Mesenchymal stem cell (in vitro differentiated cells and primary cell): ENCODE results near the gene EXOC6.

Experiments used
- DNase-seq: peaks from one replicate; pipeline ENCODE4 v3.0.0-alpha.2; 2013
- H2AFZ ChIP-seq: one replicate; pipeline ENCODE4 v1.6.1; 2013; ENCODE audit warnings: low read depth, mild to moderate bottlenecking, control low read depth, inconsistent platforms, low read length, moderate library complexity
- H2AK5ac ChIP-seq: 2 replicates; pipeline ENCODE4 v1.6.1; 2013; ENCODE audit warnings: low read length, moderate library complexity, mild to moderate bottlenecking, inconsistent platforms; ENCODE audit not compliant: severe bottlenecking
- H2BK120ac ChIP-seq: one replicate; pipeline ENCODE4 v1.6.1; 2013; ENCODE audit warnings: low read depth, mild to moderate bottlenecking, inconsistent platforms, low read length, moderate library complexity
- H2BK12ac ChIP-seq, 2 experiments: one replicate each; pipeline ENCODE4 v1.6.1; 2013; ENCODE audit warnings: inconsistent platforms in 2 of 2, low read length in 2 of 2, mild to moderate bottlenecking in 2 of 2, moderate library complexity in 2 of 2, control low read depth in 1 of 2
- H2BK15ac ChIP-seq: one replicate; pipeline ENCODE4 v1.6.1; 2013; ENCODE audit warnings: mild to moderate bottlenecking, low read depth, inconsistent platforms; ENCODE audit not compliant: poor library complexity, severe bottlenecking
- H2BK5ac ChIP-seq: 2 replicates; pipeline ENCODE4 v1.6.1; 2013; ENCODE audit warnings: low read depth, mild to moderate bottlenecking, low read length, control low read depth, inconsistent platforms; ENCODE audit not compliant: poor library complexity, severe bottlenecking
- H3K14ac ChIP-seq, 2 experiments: one replicate each; pipeline ENCODE4 v1.6.1; 2013; ENCODE audit warnings: inconsistent platforms in 2 of 2, low read length in 2 of 2, control low read depth in 1 of 2, mild to moderate bottlenecking in 1 of 2, moderate library complexity in 1 of 2
- H3K18ac ChIP-seq, 2 experiments: one replicate each; pipeline ENCODE4 v1.6.1; 2013; ENCODE audit warnings: inconsistent platforms in 2 of 2, low read length in 2 of 2, control low read depth in 1 of 2, low read depth in 1 of 2, mild to moderate bottlenecking in 1 of 2
- H3K23ac ChIP-seq, 2 experiments: one replicate each; pipeline ENCODE4 v1.6.1; 2013; ENCODE audit warnings: inconsistent platforms in 2 of 2, low read length in 2 of 2, mild to moderate bottlenecking in 2 of 2, moderate library complexity in 2 of 2, control low read depth in 1 of 2
- H3K27ac ChIP-seq: 2 replicates; pipeline ENCODE4 v1.5.1; 2013; ENCODE audit warnings: mild to moderate bottlenecking, moderate library complexity, low read length, control low read depth, inconsistent platforms; ENCODE audit not compliant: poor library complexity, severe bottlenecking
- H3K27me3 ChIP-seq, 2 experiments: 2 replicates each; pipeline versions ENCODE4 v1.6.1 to v1.7.0; 2013; ENCODE audit warnings: low read length in 2 of 2, mild to moderate bottlenecking in 2 of 2, moderate library complexity in 2 of 2, control low read depth in 1 of 2, inconsistent platforms in 1 of 2; ENCODE audit not compliant: control insufficient read depth in 1 of 2, insufficient read depth in 1 of 2
- H3K36me3 ChIP-seq, 2 experiments: 2 replicates each; pipeline versions ENCODE4 v1.6.1 to v1.7.0; 2013; ENCODE audit warnings: low read length in 2 of 2, control low read depth in 1 of 2, inconsistent platforms in 1 of 2, low read depth in 1 of 2, mild to moderate bottlenecking in 1 of 2; ENCODE audit not compliant: insufficient read depth in 2 of 2, control insufficient read depth in 1 of 2
- H3K4ac ChIP-seq, 2 experiments: one replicate each; pipeline ENCODE4 v1.6.1; 2013; ENCODE audit warnings: inconsistent platforms in 2 of 2, low read length in 2 of 2, mild to moderate bottlenecking in 2 of 2, moderate library complexity in 2 of 2, control low read depth in 1 of 2, low read depth in 1 of 2
- H3K4me1 ChIP-seq: 2 replicates; pipeline ENCODE4 v1.6.1; 2013; ENCODE audit warnings: low read depth, low read length, control low read depth; ENCODE audit not compliant: control insufficient read depth, insufficient read depth
- H3K4me2 ChIP-seq: 2 replicates; pipeline ENCODE4 v1.6.1; 2013; ENCODE audit warnings: low read length, mild to moderate bottlenecking, inconsistent platforms; ENCODE audit not compliant: poor library complexity, severe bottlenecking
- H3K4me3 ChIP-seq, 2 experiments: 2 replicates each; pipeline versions ENCODE4 v1.5.1 to v1.7.0; 2013; ENCODE audit warnings: low read length in 2 of 2, mild to moderate bottlenecking in 2 of 2, control low read depth in 1 of 2, low read depth in 1 of 2; ENCODE audit not compliant: insufficient read depth in 1 of 2
- H3K79me1 ChIP-seq: replicated peaks from 2 replicates; pipeline ENCODE4 v1.6.1; 2013; ENCODE audit warnings: mild to moderate bottlenecking, control low read depth, low read length, inconsistent platforms; ENCODE audit not compliant: poor library complexity, severe bottlenecking
- H3K9ac ChIP-seq: 2 replicates; pipeline ENCODE4 v1.7.0; 2013; ENCODE audit warnings: mild to moderate bottlenecking, low read length, moderate library complexity
- H3K9me3 ChIP-seq: 2 replicates; pipeline ENCODE4 v1.7.0; 2013; ENCODE audit warnings: mild to moderate bottlenecking, low read length; ENCODE audit not compliant: control insufficient read depth
- H4K8ac ChIP-seq: one replicate; pipeline ENCODE4 v1.6.1; 2013; ENCODE audit warnings: inconsistent platforms, mild to moderate bottlenecking, low read length, moderate library complexity
- H4K91ac ChIP-seq: one replicate; pipeline ENCODE4 v1.6.1; 2013; ENCODE audit warnings: mild to moderate bottlenecking, low read length, inconsistent platforms
- WGBS: methylation state at CpG from one replicate; pipeline ENCODE4 v1.1.7; 2013; ENCODE audit warnings: mixed read lengths; 5-methylcytosine and 5-hydroxymethylcytosine counted together

The EXOC6 gene

DNA sequence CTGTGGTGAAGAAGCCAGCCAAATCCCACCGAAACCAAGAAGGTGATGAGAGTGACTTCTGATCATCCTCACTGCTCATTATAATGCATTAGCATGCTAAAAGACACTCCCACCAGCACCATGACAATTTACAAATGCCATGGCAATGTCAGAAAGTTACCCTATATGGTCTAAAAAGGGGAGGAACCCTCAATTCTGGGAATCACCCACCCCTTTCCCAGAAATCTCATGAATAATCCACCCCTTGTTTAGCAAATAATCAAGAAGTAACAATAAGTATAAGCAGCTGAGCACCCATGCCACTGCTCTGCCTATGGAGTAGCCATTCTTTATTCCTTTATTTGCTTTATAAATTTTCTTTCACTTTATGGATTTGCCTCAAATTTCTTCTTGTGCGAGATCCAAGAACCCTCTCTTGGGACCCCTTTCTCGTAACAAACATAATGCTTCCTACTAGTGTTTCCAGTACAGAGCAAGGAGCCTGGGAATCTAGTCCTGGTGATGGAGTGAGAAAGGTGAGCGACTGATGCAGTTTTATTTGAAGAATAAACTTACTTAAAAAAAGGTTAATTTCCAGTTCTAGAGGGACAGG lies 18.4 kb upstream of the EXOC6 start:
- no peak overlapping the region for H3K18ac ChIP-seq
- no peaks in the 10 kb centered on the region for H3K4me1 ChIP-seq
- no peak for DNase-seq
- H2BK15ac ChIP-seq = no peak overlapping the region
- H3K4me3 ChIP-seq = no peak overlapping the region
- H3K27ac ChIP-seq = no peak overlapping the region
- H3K4me2 ChIP-seq = no peak overlapping the region
- no peak overlapping the region for H2AK5ac ChIP-seq
- no peak overlapping the region for H2BK120ac ChIP-seq
- H3K9me3 ChIP-seq = no peaks in the 10 kb centered on the region
- no peak overlapping the region for H3K23ac ChIP-seq
- no peaks in the 10 kb centered on the region for H3K27me3 ChIP-seq
- 92% methylated on average over 2 of the region's 4 CpGs for WGBS
- no peak overlapping the region for H2BK5ac ChIP-seq
- H3K36me3 ChIP-seq = no peaks in the 10 kb centered on the region
- H2AFZ ChIP-seq = no peak overlapping the region
- no peak overlapping the region for H3K9ac ChIP-seq
- H4K91ac ChIP-seq = no peak overlapping the region
- no peak overlapping the region for H2BK12ac ChIP-seq
- no peak overlapping the region for H3K4ac ChIP-seq
- no peak overlapping the region for H3K14ac ChIP-seq
- H4K8ac ChIP-seq = no peak overlapping the region
- no peaks in the 10 kb centered on the region for H3K79me1 ChIP-seq

DNA sequence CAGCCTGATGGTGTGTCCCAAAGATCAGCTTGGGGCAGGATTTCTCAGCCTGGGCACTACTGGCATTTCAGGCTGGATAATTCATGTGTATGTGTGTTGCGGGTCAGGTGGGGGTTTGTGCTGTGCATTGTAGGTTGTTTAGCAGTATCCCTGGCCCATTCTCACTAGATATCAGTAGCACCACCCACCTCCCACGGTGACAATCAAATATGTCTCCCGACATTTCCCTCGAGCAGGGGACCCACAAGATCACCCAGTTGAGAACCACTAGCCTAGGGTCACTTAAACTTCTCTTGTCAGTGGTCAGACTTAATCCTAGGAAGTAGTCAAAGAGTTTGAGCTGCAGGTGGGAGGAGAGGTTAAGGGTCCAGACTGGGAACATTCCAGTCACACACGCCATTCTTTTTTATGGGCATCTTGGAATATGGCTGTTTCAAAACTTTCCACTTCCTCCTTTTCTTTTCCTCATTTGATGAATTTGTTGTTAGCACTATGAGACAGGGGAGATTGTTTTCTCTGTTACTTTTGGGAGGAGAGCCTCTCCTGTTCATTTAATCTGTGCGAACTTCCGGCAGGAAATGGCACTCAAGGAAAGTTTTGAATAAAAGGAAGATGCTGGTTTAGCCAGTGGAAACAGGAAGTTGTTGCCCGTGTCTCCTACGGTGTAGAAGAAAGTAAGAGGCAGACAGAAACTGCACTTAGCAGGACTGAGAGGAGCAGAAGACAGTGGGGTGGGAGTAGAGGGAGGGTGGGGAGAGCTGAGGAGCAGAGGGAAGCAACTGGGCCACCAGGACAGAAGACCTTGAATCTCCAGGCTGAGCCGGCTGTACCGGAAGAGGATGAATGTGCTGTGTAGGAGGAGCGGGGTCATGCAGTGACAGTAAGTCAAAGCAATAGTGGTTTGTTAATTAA lies 17.6 kb upstream of the EXOC6 start:
- no peaks in the 10 kb centered on the region for H3K79me1 ChIP-seq
- no peaks in the 10 kb centered on the region for H3K4me1 ChIP-seq
- no peak overlapping the region for H2BK5ac ChIP-seq
- no peak overlapping the region for H2BK120ac ChIP-seq
- peak overlapping the region in 1 of 2 experiments; percentile 64 for H3K23ac ChIP-seq
- 87% methylated on average over 7 of the region's 12 CpGs for WGBS
- peak overlapping the region in 1 of 2 experiments; percentile 42 for H3K18ac ChIP-seq
- no peak overlapping the region for H3K4me3 ChIP-seq
- H3K9me3 ChIP-seq = no peaks in the 10 kb centered on the region
- no peak overlapping the region for H4K91ac ChIP-seq
- no peak overlapping the region for H3K4ac ChIP-seq
- no peak overlapping the region for H2AFZ ChIP-seq
- H2BK15ac ChIP-seq = no peak overlapping the region
- no peaks in the 10 kb centered on the region for H3K27me3 ChIP-seq
- no peak for DNase-seq
- H3K27ac ChIP-seq = no peak overlapping the region
- no peak overlapping the region for H2BK12ac ChIP-seq
- no peaks in the 10 kb centered on the region for H3K36me3 ChIP-seq
- no peak overlapping the region for H2AK5ac ChIP-seq
- H3K9ac ChIP-seq = no peak overlapping the region
- H4K8ac ChIP-seq = peak overlapping the region; percentile 45
- no peak overlapping the region for H3K4me2 ChIP-seq
- no peak overlapping the region for H3K14ac ChIP-seq

DNA sequence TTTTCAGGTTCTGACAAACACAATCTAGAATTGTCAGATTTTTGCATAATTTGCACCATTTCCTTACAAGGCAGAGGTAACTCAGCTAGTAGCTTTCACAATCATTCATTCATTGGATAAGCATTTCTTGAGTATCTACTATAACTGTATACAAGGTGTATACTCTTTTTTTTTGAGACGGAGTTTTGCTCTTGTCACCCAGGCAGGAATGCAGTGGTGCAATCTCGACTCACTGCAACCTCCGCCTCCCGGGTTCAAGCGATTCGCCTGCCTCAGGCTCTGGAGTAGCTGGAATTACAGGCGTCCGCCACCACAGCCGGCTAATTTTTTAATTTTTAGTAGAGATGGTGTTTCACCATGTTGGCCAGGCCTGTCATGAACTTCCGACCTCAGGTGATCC lies 16.2 kb upstream of the EXOC6 start:
- H2AFZ ChIP-seq = no peak overlapping the region
- no peak overlapping the region for H3K9ac ChIP-seq
- no peak overlapping the region for H2AK5ac ChIP-seq
- no peak overlapping the region for H2BK5ac ChIP-seq
- no peaks in the 10 kb centered on the region for H3K4me1 ChIP-seq
- H3K18ac ChIP-seq = no peak overlapping the region
- no peak overlapping the region for H3K4me2 ChIP-seq
- no peaks in the 10 kb centered on the region for H3K79me1 ChIP-seq
- no peak overlapping the region for H2BK12ac ChIP-seq
- no peak overlapping the region for H3K4ac ChIP-seq
- no peak overlapping the region for H2BK15ac ChIP-seq
- no peaks in the 10 kb centered on the region for H3K27me3 ChIP-seq
- 98% methylated on average over 9 of the region's 10 CpGs for WGBS
- no peak overlapping the region for H4K8ac ChIP-seq
- H3K27ac ChIP-seq = no peak overlapping the region
- no peak overlapping the region for H3K4me3 ChIP-seq
- no peaks in the 10 kb centered on the region for H3K9me3 ChIP-seq
- no peak overlapping the region for H4K91ac ChIP-seq
- H3K23ac ChIP-seq = no peak overlapping the region
- H3K14ac ChIP-seq = no peak overlapping the region
- no peaks in the 10 kb centered on the region for H3K36me3 ChIP-seq
- no peak overlapping the region for H2BK120ac ChIP-seq
- DNase-seq = no peak

DNA sequence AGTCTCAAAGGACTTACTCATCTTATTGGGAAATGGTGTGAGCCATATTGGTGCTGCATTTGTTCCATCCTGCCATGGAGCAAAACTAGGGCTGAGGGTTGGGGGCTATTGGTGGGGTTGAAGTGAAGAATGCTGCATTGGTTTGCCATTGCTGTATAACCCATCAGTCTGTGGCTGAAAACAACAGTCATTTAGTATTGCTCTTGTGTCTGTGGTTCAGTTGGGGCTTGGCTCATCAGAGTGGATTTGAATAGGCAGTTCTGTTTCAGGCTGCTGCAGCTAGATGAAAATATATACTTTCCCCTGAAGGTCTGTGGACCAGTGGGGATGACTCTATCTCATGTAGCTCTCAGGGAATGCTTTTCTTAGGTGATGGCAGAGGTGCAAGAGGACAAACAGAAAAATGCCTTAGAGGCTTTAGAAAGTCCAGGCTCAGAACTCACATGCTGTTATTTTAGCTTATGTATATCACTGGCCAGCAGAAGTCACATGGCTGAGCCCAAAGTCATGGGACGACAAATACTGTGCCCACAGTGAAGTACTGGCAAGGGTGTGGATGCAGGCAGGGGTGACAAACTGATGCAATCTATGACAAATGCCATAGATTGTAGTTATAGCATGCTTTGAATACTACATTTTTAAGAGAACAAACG lies 15.2 kb upstream of the EXOC6 start:
- no peak overlapping the region for H2BK12ac ChIP-seq
- H3K4me3 ChIP-seq = no peak overlapping the region
- H3K18ac ChIP-seq = no peak overlapping the region
- no peaks in the 10 kb centered on the region for H3K9me3 ChIP-seq
- no peak for DNase-seq
- no peak overlapping the region for H2BK5ac ChIP-seq
- no peak overlapping the region for H4K8ac ChIP-seq
- no peak overlapping the region for H3K9ac ChIP-seq
- no peak overlapping the region for H2AK5ac ChIP-seq
- H3K79me1 ChIP-seq = no peaks in the 10 kb centered on the region
- no peak overlapping the region for H2AFZ ChIP-seq
- no peak overlapping the region for H3K27ac ChIP-seq
- H3K27me3 ChIP-seq = no peaks in the 10 kb centered on the region
- no peak overlapping the region for H2BK120ac ChIP-seq
- no peak overlapping the region for H3K14ac ChIP-seq
- H3K4me2 ChIP-seq = no peak overlapping the region
- H3K4ac ChIP-seq = no peak overlapping the region
- no peak overlapping the region for H3K23ac ChIP-seq
- no peak overlapping the region for H4K91ac ChIP-seq
- H3K36me3 ChIP-seq = no peaks in the 10 kb centered on the region
- WGBS = 100% methylated on average over 1 of the region's 2 CpGs
- no peak overlapping the region for H2BK15ac ChIP-seq
- H3K4me1 ChIP-seq = no peaks in the 10 kb centered on the region
